Stimulated activated naive CD8-positive, alpha-beta T cell treated with anti-CD3 and anti-CD28 coated beads, Interleukin-15, Interleukin-2, amounts not matched to agents 100 ng/mL and 50 ng/mL, for 24 hours (primary cell): ENCODE data around the gene CMIP.

Experiments
- H3K27ac Mint-ChIP-seq: one replicate; pipeline ENCODE4 v1.8.0; 2021; ENCODE audit warnings: mild to moderate bottlenecking, mixed read lengths
- H3K27me3 Mint-ChIP-seq: one replicate; pipeline ENCODE4 v1.8.0; 2021; ENCODE audit warnings: mixed read lengths
- H3K36me3 Mint-ChIP-seq: one replicate; pipeline ENCODE4 v1.8.0; 2021; ENCODE audit warnings: low read depth, mixed read lengths
- H3K4me1 Mint-ChIP-seq: one replicate; pipeline ENCODE4 v1.8.0; 2021; ENCODE audit warnings: low read depth, mixed read lengths
- H3K4me3 Mint-ChIP-seq: one replicate; pipeline ENCODE4 v1.8.0; 2021; ENCODE audit warnings: mild to moderate bottlenecking, mixed read lengths
- H3K9me3 Mint-ChIP-seq: one replicate; pipeline ENCODE4 v1.8.0; 2021; ENCODE audit warnings: mixed read lengths

The CMIP gene

GRCh38 chr16:81639931-81640680 lies 195.5 kb downstream of the CMIP start:
- Mint-ChIP-seq H3K4me1 (peaks cover 35% of the 10 kb centered on the region), H3K27me3 (no peaks in the 10 kb centered on the region), H3K4me3 (no peak overlapping the region), H3K27ac (no peak overlapping the region), H3K9me3 (no peaks in the 10 kb centered on the region), H3K36me3 (no peaks in the 10 kb centered on the region)

- Mint-ChIP-seq H3K9me3 (no peaks in the 10 kb centered on the region), H3K27ac (no peak overlapping the region), H3K4me3 (no peak overlapping the region), H3K4me1 (peaks cover 30% of the 10 kb centered on the region), H3K36me3 (no peaks in the 10 kb centered on the region), H3K27me3 (no peaks in the 10 kb centered on the region)
These were observed 196.1 kb downstream of the CMIP start for GRCh38 chr16:81640681-81641070.

GRCh38 chr16:81641395-81642106 lies 196.9 kb downstream of the CMIP start:
- Mint-ChIP-seq H3K4me1 (peaks cover 25% of the 10 kb centered on the region), H3K4me3 (no peak overlapping the region), H3K27me3 (no peaks in the 10 kb centered on the region), H3K36me3 (no peaks in the 10 kb centered on the region), H3K9me3 (no peaks in the 10 kb centered on the region), H3K27ac (no peak overlapping the region)

GRCh38 chr16:81642107-81642436 lies 197.5 kb downstream of the CMIP start:
- no peaks in the 10 kb centered on the region for H3K36me3 Mint-ChIP-seq
- H3K27me3 Mint-ChIP-seq, result no peaks in the 10 kb centered on the region
- H3K9me3 Mint-ChIP-seq, result no peaks in the 10 kb centered on the region
- H3K4me1 Mint-ChIP-seq, result peaks cover 25% of the 10 kb centered on the region
- H3K27ac Mint-ChIP-seq, result peak overlapping the region; percentile 21
- H3K4me3 Mint-ChIP-seq, result no peak overlapping the region

- H3K36me3 Mint-ChIP-seq, result no peaks in the 10 kb centered on the region
- no peak overlapping the region for H3K27ac Mint-ChIP-seq
- H3K27me3 Mint-ChIP-seq, result no peaks in the 10 kb centered on the region
- H3K4me3 Mint-ChIP-seq, result no peak overlapping the region
- peaks cover 21% of the 10 kb centered on the region for H3K4me1 Mint-ChIP-seq
- H3K9me3 Mint-ChIP-seq, result no peaks in the 10 kb centered on the region
These were observed 198.3 kb downstream of the CMIP start for GRCh38 chr16:81642943-81643342.

GRCh38 chr16:81645266-81645694 lies 200.7 kb downstream of the CMIP start:
- Mint-ChIP-seq H3K27me3 (no peaks in the 10 kb centered on the region), H3K36me3 (peaks cover 3% of the 10 kb centered on the region), H3K4me3 (no peak overlapping the region), H3K4me1 (peaks cover 16% of the 10 kb centered on the region), H3K9me3 (no peaks in the 10 kb centered on the region), H3K27ac (no peak overlapping the region)

- Mint-ChIP-seq H3K36me3 (peaks cover 4% of the 10 kb centered on the region), H3K9me3 (no peaks in the 10 kb centered on the region)
These were observed 201.3 kb downstream of the CMIP start for GRCh38 chr16:81645925-81646324.

GRCh38 chr16:81646561-81646960 lies 202.0 kb downstream of the CMIP start:
- Mint-ChIP-seq H3K9me3 (no peaks in the 10 kb centered on the region), H3K27me3 (no peaks in the 10 kb centered on the region), H3K27ac (peak overlapping the region; percentile 54), H3K36me3 (peaks cover 4% of the 10 kb centered on the region), H3K4me3 (no peak overlapping the region), H3K4me1 (peaks cover 16% of the 10 kb centered on the region)

More at GRCh38 chr16:81645925-81646324, 201.3 kb downstream of the CMIP start:
- no peak overlapping the region for H3K27ac Mint-ChIP-seq
- H3K4me3 Mint-ChIP-seq, result no peak overlapping the region
- H3K27me3 Mint-ChIP-seq, result no peaks in the 10 kb centered on the region
- peaks cover 16% of the 10 kb centered on the region for H3K4me1 Mint-ChIP-seq

- Mint-ChIP-seq H3K36me3 (peaks cover 4% of the 10 kb centered on the region), H3K9me3 (no peaks in the 10 kb centered on the region), H3K4me1 (peaks cover 7% of the 10 kb centered on the region), H3K4me3 (no peak overlapping the region), H3K27me3 (no peaks in the 10 kb centered on the region), H3K27ac (no peak overlapping the region)
These were observed 202.9 kb downstream of the CMIP start for GRCh38 chr16:81647527-81647926.

- Mint-ChIP-seq H3K27ac (peak overlapping the region; percentile 28), H3K4me3 (no peak overlapping the region), H3K27me3 (no peaks in the 10 kb centered on the region), H3K36me3 (peaks cover 7% of the 10 kb centered on the region), H3K4me1 (peaks cover 3% of the 10 kb centered on the region), H3K9me3 (no peaks in the 10 kb centered on the region)
These were observed 205.1 kb downstream of the CMIP start for GRCh38 chr16:81649561-81650184.

GRCh38 chr16:81650281-81650680 lies 205.7 kb downstream of the CMIP start:
- no peak overlapping the region for H3K4me3 Mint-ChIP-seq
- peak overlapping the region; percentile 28 for H3K27ac Mint-ChIP-seq

GRCh38 chr16:81650982-81651562 lies 206.5 kb downstream of the CMIP start:
- no peaks in the 10 kb centered on the region for H3K9me3 Mint-ChIP-seq
- H3K4me3 Mint-ChIP-seq, result no peak overlapping the region
- H3K27ac Mint-ChIP-seq, result no peak overlapping the region
- peaks cover 12% of the 10 kb centered on the region for H3K36me3 Mint-ChIP-seq
- peaks cover 4% of the 10 kb centered on the region for H3K4me1 Mint-ChIP-seq
- H3K27me3 Mint-ChIP-seq, result no peaks in the 10 kb centered on the region

More at GRCh38 chr16:81650281-81650680, 205.7 kb downstream of the CMIP start:
- H3K9me3 Mint-ChIP-seq, result no peaks in the 10 kb centered on the region
- H3K4me1 Mint-ChIP-seq, result peaks cover 4% of the 10 kb centered on the region
- H3K36me3 Mint-ChIP-seq, result peaks cover 9% of the 10 kb centered on the region
- no peaks in the 10 kb centered on the region for H3K27me3 Mint-ChIP-seq

- peaks cover 4% of the 10 kb centered on the region for H3K4me1 Mint-ChIP-seq
- no peaks in the 10 kb centered on the region for H3K9me3 Mint-ChIP-seq
- no peak overlapping the region for H3K4me3 Mint-ChIP-seq
- peaks cover 12% of the 10 kb centered on the region for H3K36me3 Mint-ChIP-seq
- no peaks in the 10 kb centered on the region for H3K27me3 Mint-ChIP-seq
- H3K27ac Mint-ChIP-seq, result peak overlapping the region; percentile 37
These were observed 207.4 kb downstream of the CMIP start for GRCh38 chr16:81651758-81652718.

GRCh38 chr16:81652798-81653505 lies 208.3 kb downstream of the CMIP start:
- Mint-ChIP-seq H3K36me3 (peaks cover 12% of the 10 kb centered on the region), H3K9me3 (no peaks in the 10 kb centered on the region), H3K27me3 (no peaks in the 10 kb centered on the region), H3K27ac (no peak overlapping the region), H3K4me1 (peaks cover 4% of the 10 kb centered on the region), H3K4me3 (no peak overlapping the region)
